Measurements from ENCODE around the gene LIN28A. TPM values are rescaled to one million over a fixed set of nuclear protein-coding genes. Genes with fewer than 3 reads are reported as not detected.

Gene LIN28A
- total RNA-seq, 1 donor from 2014 or later: not detected

- ATAC-seq (peak; percentile 99), DNase-seq (peak; percentile 99)
- peak within 1 kb of the TSS; percentile 81 for H3K27ac ChIP-seq
- peaks cover 25% of the 10 kb centered on the region for H3K36me3 ChIP-seq
- H3K4me1 ChIP-seq: peaks cover 21% of the 10 kb centered on the region
- H3K4me3 ChIP-seq: peak within 1 kb of the TSS; percentile 70
- H3K9me3 ChIP-seq: no peaks in the 10 kb centered on the region
- H3K27me3 ChIP-seq: no peaks in the 10 kb centered on the region
- intact Hi-C loops (cut with DNase I): no loop called here
- no peak for TF ChIP-seq CTCF (IDR thresholded peaks at IDR 0.05)
Observed at GRCh38 chr1:26431979-26432695, 21.5 kb downstream of the LIN28A start, which contains the start of gene DHDDS. DHDDS (plus strand) TSS chr1:26432321; CDS start chr1:26432946, 625 bp downstream.

- H3K27me3 ChIP-seq: no peaks in the 10 kb centered on the region
- ATAC-seq: no peak
- DNase-seq: no peak
- no peak for TF ChIP-seq CTCF (IDR thresholded peaks at IDR 0.05)
- intact Hi-C loops (cut with DNase I): no loop called here
- peak overlapping the region; percentile 81 for H3K27ac ChIP-seq
- no peaks in the 10 kb centered on the region for H3K9me3 ChIP-seq
- H3K4me3 ChIP-seq: peak overlapping the region; percentile 70
- H3K4me1 ChIP-seq: peaks cover 21% of the 10 kb centered on the region
- H3K36me3 ChIP-seq: peaks cover 31% of the 10 kb centered on the region
Observed at GRCh38 chr1:26432793-26433192, 22.2 kb downstream of the LIN28A start.

- intact Hi-C loops (cut with DNase I): no loop called here
- ATAC-seq (no peak), DNase-seq (no peak)
- Histone ChIP-seq H3K27ac (no peak overlapping the region), H3K4me1 (peaks cover 21% of the 10 kb centered on the region), H3K36me3 (peaks cover 46% of the 10 kb centered on the region), H3K4me3 (no peak overlapping the region), H3K9me3 (no peaks in the 10 kb centered on the region), H3K27me3 (no peaks in the 10 kb centered on the region)
- TF ChIP-seq CTCF (IDR thresholded peaks at IDR 0.05): no peak
Observed at GRCh38 chr1:26434161-26434752, 23.6 kb downstream of the LIN28A start.

- H3K36me3 ChIP-seq: peaks cover 84% of the 10 kb centered on the region
Observed at GRCh38 chr1:26438041-26438440, 27.4 kb downstream of the LIN28A start.

GRCh38 chr1:26440259-26440658 is 29.6 kb downstream of the LIN28A start:
- intact Hi-C loops (cut with DNase I): no loop called here
- H3K4me3 ChIP-seq: no peak overlapping the region
- no peaks in the 10 kb centered on the region for H3K4me1 ChIP-seq
- no peak overlapping the region for H3K27ac ChIP-seq
- no peaks in the 10 kb centered on the region for H3K27me3 ChIP-seq
- ATAC-seq (no peak), DNase-seq (no peak)
- no peaks in the 10 kb centered on the region for H3K9me3 ChIP-seq
- H3K36me3 ChIP-seq: peaks cover 99% of the 10 kb centered on the region
- no peak for TF ChIP-seq CTCF (IDR thresholded peaks at IDR 0.05)

More at GRCh38 chr1:26438041-26438440, 27.4 kb downstream of the LIN28A start:
- no peak overlapping the region for H3K4me3 ChIP-seq
- intact Hi-C loops (cut with DNase I): no loop called here
- ATAC-seq: no peak
- H3K27me3 ChIP-seq: no peaks in the 10 kb centered on the region
- H3K9me3 ChIP-seq: no peaks in the 10 kb centered on the region
- no peak overlapping the region for H3K27ac ChIP-seq
- no peak for DNase-seq
- peaks cover 8% of the 10 kb centered on the region for H3K4me1 ChIP-seq
- TF ChIP-seq CTCF (IDR thresholded peaks at IDR 0.05): no peak
